CD4-positive, alpha-beta T cell treated with Interferon alpha-2 for 1 hour (primary cell): ENCODE results near the gene AMPD3.

Experiments
- DNase-seq, 2 donors: peaks; one replicate each; pipeline ENCODE4 v3.0.0-alpha.2; 2020 to 2022

The AMPD3 gene

DNA sequence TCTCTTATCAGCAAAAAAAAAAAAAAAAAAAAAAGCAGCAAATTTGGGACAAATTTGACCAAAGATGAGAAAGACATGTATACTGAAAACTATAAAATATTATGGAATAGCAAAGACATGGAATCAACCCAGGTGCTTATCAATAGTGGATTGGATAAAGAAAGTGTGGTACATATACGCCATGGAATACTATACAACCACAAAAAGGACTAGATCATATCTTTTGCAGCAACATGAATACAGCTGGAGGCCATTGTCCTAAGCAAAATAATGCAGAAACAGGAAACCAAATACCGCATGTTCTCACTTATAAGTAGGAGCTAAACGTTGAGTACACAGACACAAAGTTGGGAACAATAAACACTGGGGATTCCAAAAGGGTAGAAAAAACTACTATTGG lies 87.7 kb downstream of the AMPD3 start:
- DNase-seq: no peak

DNA sequence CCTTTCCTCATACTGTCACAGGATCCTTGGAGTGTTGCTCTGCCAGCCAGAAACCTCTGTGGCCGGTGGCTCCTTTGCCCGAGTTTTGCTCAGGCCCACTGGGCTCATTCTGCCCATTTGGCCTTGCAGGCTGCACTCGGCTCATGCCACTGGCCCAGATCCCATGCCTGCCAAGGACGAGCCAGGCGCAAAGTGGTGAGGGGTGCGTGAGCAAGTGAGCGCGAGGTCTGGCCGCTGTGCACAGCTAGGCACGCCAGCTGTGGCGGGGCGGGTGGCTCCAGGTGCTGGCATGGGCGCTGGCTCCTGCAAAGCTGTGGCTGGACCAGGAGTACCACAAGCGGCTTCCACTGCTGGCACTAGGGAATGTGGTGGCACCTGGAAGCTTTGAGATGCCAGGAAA lies 88.7 kb downstream of the AMPD3 start:
- no peak for DNase-seq

DNA sequence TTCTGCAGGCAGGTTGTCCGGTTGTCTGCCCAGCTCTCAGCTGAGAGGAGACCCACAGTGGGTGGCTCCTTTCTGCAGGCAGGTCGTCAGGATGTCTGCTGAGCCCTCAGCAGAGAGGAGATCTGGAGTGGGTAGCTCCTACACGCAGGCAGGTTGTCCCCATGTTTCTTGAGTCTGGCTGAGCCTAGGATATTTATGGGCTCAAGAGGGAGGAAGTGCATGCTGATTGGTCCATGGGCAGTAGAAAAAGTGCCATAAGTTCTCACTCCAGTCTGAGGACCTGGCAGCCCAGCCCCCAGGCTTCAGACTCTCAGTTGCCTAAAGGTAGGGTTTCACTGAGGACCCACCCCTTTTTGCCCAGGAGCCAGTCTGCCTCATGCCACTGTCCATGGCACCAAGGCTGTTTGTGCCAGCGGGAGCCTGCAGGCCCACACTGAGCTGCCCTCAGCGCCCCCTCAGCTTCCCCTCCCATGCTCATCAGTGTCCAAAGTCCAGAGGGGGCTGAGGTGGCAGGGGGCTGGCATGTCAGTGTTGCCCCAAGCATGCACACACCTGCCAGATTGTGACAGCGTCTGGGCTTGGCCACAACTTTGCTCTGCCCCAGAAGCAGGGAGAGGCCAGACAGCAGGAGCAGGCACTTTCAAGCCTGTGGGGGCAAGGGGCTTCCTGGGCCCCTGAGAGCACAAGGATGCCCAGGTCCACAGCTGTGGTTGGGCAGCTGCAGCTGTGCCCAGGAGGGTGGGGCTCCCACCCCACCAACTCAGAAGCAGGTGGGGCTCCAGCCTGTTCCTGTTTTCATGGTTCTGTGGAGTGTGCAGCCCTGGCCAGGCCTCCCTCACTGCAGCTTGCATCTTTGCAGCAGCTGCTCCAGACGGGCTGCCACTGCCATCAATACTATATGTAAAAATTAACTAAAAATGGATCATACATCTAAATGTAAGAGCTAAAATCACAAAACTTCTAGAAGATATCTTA lies 89.7 kb downstream of the AMPD3 start:
- peak in 1 of 2 donors; percentile 38 for DNase-seq

DNA sequence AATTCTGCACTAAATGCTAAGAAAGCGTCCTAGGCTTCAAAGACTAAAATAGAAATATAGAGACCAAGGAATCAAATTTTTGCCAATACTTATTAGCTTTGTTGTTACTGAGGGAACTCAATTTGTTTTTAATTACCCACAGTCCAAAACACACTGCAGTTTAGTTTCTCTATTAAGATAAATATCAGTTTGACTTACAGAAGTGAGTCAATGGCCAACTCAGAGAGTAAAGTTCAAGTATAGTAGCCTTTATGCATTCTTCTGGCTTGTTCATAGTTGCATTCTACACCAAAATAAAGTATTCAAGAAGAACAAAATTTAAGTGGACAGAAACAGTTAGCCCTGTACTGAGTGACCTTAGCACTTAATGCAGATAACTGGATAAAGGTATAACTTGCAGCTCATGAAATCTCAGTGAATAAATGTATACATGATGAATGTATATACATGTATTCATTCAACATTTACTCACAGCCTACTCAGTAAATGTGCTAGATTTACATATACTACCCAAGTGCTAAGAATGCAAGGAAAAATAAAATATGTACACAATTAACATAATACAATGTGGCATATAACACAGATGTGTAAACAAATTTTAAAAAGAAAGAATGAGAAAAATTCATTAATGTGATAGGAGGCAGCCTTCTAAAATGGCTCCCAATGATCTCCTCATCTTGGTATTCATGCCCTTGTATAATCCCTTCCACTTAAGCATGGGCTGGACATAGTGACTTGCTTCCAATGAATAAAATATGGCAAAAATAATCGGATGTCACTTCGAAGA lies 95.6 kb downstream of the AMPD3 start:
- DNase-seq: no peak

DNA sequence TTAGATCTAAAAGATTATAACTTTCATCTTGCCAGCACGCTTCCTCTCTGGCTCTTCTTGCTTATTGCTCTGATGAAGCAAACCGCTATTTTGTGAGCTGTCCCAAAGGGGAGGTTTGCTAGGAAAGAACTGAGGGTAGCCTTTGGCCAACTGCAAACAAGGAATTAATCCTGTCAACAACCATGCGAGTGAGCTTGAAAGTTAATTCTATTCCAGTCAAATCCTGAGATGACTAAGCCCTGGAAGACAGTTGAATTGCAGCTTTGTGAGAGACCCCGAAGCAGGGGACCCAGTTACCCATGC lies 96.2 kb downstream of the AMPD3 start:
- DNase-seq: no peak

DNA sequence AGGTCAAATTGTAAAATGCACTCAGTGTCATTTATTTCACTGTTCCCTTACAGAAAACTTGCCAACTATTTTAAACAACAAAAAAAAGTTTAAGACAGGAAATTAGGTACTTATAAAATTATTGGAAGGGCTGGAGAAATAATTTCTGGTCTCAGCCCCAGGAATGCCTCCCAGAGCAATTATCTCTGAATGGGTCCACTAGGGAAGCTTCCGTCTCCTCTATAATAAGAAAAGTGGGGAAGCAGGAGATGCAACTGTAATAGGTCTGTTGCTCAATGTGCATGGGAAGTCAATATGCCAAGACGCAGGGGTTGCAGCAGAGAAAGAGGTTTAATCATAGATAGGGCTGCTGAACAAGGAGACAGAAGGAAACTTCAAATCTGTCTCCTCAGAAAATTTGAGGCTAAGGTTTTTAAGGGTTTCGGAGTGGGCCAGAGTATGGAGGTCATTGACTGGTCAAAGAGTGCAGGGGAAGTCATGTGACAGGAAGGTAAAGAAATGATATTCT lies 96.8 kb downstream of the AMPD3 start:
- no peak for DNase-seq

DNA sequence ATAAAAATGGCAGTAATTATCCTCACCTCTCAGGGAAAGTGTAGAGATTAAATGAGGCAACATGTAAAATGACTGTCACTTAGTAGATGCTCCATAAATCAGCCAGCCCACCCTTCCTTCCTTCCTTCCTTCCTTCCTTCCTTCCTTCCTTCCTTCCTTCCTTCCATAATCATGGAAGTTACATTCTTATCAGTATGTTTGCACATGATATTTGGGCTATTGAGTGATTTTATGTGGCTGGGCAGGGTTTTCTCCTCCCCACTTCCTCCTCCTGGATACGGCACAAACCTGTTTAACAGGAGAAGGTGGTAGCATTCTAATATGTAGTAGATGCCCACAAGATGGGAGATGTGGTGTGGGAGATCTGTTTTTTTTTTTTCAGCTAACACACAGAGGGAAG lies 101.5 kb downstream of the AMPD3 start:
- DNase-seq: no peak
